ENCODE data around the gene PGBD5. TPM values are rescaled to one million over a fixed set of nuclear protein-coding genes. Genes with fewer than 3 reads are reported as not detected.

PGBD5 gene
- polyA plus RNA-seq, 3 donors from 2014 or later, result not detected

DNA sequence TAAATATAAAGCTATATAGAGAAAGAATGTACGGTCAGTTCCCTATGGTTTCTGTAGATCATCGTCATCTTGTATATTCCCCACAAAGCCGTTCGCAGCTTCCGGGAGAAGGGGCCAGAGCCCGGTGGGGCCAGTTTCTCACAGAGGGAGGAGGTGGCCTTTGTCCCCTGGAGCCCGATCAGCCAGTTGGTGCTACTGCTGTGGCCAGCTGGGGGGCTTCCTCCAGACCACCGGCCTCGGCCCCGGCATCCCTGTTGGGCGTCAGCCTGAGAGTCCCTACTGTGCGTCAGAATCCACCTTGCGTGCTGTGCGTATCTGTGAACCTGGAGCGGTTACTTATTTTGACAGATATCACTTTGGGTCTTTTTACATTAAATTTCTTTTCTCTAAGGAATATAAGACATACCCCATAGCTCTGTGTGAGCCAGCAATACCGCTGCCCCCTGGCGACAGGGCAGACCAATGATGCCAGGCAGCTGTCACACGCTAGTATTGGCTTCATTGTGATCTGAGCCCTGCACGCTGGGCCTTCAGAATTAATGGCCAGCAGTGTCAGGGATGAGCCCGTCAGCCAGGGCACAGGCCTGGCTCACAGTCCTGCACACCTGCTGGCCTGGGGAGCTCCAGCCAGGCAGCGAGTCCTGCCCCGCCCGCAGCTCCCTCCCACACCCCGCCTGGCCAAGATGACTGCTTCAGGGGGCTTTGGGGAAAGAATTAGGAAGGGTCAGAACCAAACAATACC lies 145.9 kb downstream of the PGBD5 start:
- no peak overlapping the region for H3K27ac Mint-ChIP-seq

DNA sequence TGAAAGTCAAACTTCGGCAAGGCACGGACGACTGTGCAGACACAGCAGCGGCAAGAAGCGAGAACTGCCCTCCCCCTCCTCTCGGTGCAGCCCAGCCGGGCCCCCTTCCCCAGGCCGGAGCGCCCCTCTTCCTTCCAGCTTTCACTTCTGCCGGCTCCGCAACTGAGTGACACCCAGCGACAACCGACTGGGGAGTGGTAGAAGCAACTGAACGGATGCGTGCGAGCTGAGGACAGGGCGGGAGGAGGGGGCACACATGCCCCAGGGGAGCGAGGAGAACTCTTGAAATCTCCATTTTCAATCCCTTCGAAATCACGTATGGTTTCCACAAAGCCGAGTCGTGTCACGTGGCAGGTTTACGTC lies 146.6 kb downstream of the PGBD5 start:
- H3K4me3 Mint-ChIP-seq, result no peak overlapping the region
- no peak overlapping the region for H3K27ac Mint-ChIP-seq
- peaks cover 2 to 13% of the 10 kb centered on the region in 2 donors for H3K4me1 Mint-ChIP-seq
- H3K9me3 Mint-ChIP-seq, result no peaks in the 10 kb centered on the region
- H3K27me3 Mint-ChIP-seq (ENCODE audit: low read depth in 3 of 3), result peaks cover 0 to 6% (median 0%) of the 10 kb centered on the region in 3 donors
- no peak for DNase-seq
- peaks cover 7 to 20% (median 7%) of the 10 kb centered on the region in 3 donors for H3K36me3 Mint-ChIP-seq

More for the DNA sequence above, 145.9 kb downstream of the PGBD5 start:
- peaks cover 7 to 20% (median 7%) of the 10 kb centered on the region in 3 donors for H3K36me3 Mint-ChIP-seq
- H3K4me1 Mint-ChIP-seq, result peaks cover 1 to 10% of the 10 kb centered on the region in 2 donors
- H3K4me3 Mint-ChIP-seq, result no peak overlapping the region
- H3K27me3 Mint-ChIP-seq (ENCODE audit: low read depth in 3 of 3), result peaks cover 0 to 6% (median 0%) of the 10 kb centered on the region in 3 donors
- no peak for DNase-seq
- no peaks in the 10 kb centered on the region for H3K9me3 Mint-ChIP-seq

DNA sequence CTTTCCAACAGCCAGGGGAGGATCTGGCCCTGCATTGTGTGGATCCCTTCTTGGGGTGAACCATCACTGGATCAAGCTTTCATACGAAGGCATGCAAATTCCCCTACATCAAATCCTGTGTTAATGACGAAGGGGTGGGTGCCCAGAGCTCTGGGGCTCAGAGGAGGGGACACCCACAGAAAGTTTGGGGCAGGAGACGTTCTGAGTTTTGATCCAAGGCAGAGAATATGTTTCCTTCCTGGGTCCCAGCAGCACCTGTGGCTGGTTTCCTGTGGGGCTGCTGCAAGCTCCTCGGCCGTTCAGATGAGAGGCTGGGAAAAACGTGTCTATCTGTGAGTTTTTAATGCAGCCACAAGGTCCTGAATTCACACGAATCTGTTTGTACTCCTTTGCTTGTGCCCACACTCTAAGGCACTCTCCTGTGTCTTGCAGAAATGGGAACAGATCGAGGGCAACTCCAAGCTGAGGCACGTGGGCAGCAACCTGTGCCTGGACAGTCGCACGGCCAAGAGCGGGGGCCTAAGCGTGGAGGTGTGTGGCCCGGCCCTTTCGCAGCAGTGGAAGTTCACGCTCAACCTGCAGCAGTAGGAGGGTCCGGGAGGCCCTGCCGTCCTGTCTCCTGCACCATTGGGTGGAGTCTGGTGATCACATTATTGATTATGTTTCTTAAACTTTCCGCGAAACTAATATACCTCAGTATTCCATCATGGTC lies 147.1 kb downstream of the PGBD5 start:
- H3K9me3 Mint-ChIP-seq, result no peaks in the 10 kb centered on the region

DNA sequence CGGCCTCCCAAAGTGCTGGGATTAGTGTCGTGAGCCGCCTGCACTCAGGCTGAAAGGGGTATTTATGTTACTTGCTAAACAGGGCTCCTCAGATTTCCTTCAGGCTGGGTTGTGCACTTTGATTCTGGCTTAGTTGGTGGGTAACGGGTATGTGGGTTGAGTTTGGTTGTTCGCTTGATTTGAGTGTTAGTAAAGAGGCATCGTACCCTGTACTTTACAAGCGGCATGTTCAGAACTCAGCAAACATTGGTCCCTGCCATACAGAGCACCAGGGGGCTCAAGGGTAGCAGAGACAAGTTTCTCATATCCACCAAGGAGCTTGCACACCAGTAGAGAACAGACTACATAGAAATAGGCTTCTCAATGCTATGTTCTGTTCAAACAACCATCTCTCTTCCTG lies 147.8 kb downstream of the PGBD5 start:
- Mint-ChIP-seq H3K36me3 (peaks cover 7 to 20% (median 7%) of the 10 kb centered on the region in 3 donors), H3K4me1 (peaks cover 13 to 25% of the 10 kb centered on the region in 2 donors), H3K9me3 (no peaks in the 10 kb centered on the region), H3K27ac (peak overlapping the region in 2 of 6 donors; percentile 61 to 68), H3K4me3 (no peak overlapping the region), H3K27me3 (ENCODE audit: low read depth in 3 of 3) (peaks cover 0 to 3% (median 0%) of the 10 kb centered on the region in 3 donors)
- no peak for DNase-seq

More for the DNA sequence above, 147.1 kb downstream of the PGBD5 start:
- no peak overlapping the region for H3K4me3 Mint-ChIP-seq
- peak overlapping the region in 1 of 6 donors; percentile 8 for H3K27ac Mint-ChIP-seq
- H3K27me3 Mint-ChIP-seq (ENCODE audit: low read depth in 3 of 3), result peaks cover 0 to 6% (median 0%) of the 10 kb centered on the region in 3 donors
- no peak for DNase-seq
- peaks cover 6 to 19% of the 10 kb centered on the region in 2 donors for H3K4me1 Mint-ChIP-seq
- peaks cover 7 to 20% (median 7%) of the 10 kb centered on the region in 3 donors for H3K36me3 Mint-ChIP-seq

DNA sequence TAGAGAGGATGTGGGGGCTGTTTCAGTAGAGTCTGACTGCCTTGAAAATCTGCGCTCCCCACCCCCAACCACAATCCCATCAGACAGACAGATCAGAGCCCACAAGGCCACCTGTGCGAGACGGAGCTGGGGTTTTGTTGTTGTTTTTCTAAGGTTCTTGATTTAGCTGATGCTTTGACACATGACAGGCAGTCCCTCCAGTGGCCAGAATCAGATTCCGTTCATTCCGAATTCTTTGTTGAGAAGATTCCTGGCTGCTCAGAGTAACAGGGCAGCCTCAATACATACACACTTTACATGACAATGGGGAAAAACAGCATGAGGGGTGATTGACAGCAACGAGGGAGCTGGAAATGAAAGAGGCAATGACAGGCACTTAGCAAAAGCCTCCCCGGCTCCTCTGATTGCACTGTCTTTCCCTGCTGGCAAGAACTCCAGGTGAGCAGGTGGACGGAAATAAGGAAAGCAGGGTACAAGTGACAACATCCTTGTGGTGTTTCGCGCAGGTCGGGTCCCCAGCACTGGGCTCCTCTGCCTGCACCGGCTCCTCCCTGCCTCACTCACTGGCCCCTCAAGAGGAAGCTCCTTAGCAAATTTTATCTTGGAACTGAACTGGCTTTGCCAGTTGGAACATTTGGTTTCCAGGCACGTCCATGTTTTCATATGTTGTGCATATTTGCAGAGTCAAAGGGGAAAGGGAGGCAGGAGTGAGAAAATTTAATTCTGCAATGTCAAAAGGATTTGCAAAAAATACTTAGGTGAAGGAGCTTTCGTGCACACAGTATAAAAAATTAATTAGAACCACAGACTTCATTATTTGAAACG lies 148.7 kb downstream of the PGBD5 start:
- Mint-ChIP-seq H3K9me3 (no peaks in the 10 kb centered on the region), H3K4me1 (peaks cover 18 to 34% of the 10 kb centered on the region in 2 donors), H3K27me3 (ENCODE audit: low read depth in 3 of 3) (peaks cover 0 to 3% (median 0%) of the 10 kb centered on the region in 3 donors), H3K4me3 (no peak overlapping the region), H3K36me3 (peaks cover 7 to 20% (median 7%) of the 10 kb centered on the region in 3 donors), H3K27ac (peak overlapping the region in 4 of 6 donors; percentile 28 to 62 (median 52))
- no peak for DNase-seq

DNA sequence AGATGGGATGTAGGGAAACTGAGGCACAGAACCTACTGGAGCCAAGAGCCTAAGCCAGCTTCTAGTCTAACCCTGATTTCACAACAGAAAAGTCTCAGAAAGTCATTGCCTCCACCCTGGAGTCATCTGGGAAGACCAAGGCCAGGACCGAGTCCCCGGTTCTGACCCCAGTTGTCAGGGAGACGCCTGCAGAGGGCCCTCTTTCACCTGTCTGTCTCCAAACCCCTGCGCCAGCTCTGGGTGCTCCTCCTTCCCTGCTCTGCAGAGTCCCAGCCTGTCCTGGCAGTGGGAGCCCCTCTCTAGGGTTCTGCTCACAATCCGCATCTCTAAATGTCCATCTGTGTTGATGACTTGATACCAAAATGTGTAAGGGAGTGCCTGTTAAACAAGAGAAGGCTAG lies 149.7 kb downstream of the PGBD5 start:
- Mint-ChIP-seq H3K27ac (peak overlapping the region in 1 of 6 donors; percentile 18), H3K36me3 (peaks cover 7 to 20% (median 7%) of the 10 kb centered on the region in 3 donors), H3K27me3 (ENCODE audit: low read depth in 3 of 3) (peaks cover 0 to 3% (median 0%) of the 10 kb centered on the region in 3 donors), H3K4me1 (peaks cover 19 to 28% of the 10 kb centered on the region in 2 donors), H3K4me3 (no peak overlapping the region), H3K9me3 (no peaks in the 10 kb centered on the region)
- DNase-seq, result no peak

DNA sequence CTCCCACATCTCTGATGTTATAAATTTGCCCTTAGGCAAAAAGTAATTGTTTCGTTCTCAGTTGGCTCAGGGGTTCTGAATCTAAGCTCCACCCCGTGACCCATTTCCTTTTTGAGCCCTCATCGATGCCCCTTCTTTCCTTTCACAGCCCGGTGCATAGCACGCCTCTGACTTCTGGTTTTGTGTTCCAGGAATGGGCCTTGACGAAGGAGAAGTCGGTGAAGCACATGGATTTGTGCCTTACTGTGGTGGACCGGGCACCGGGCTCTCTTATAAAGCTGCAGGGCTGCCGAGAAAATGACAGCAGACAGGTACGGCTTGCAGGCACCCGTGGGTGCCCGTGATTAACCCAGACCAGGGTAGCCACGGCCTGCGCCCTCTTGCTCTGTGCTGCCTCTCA lies 151.9 kb downstream of the PGBD5 start:
- H3K4me3 Mint-ChIP-seq, result peak overlapping the region; percentile 53 to 72 (median 67)
- DNase-seq, result no peak
- H3K27me3 Mint-ChIP-seq (ENCODE audit: low read depth in 3 of 3), result peaks cover 0 to 4% (median 2%) of the 10 kb centered on the region in 3 donors
- peaks cover 3 to 11% (median 7%) of the 10 kb centered on the region in 3 donors for H3K36me3 Mint-ChIP-seq
- H3K27ac Mint-ChIP-seq, result peak overlapping the region; percentile 14 to 74 (median 60)
- no peaks in the 10 kb centered on the region for H3K9me3 Mint-ChIP-seq
- peaks cover 38 to 42% of the 10 kb centered on the region in 2 donors for H3K4me1 Mint-ChIP-seq

DNA sequence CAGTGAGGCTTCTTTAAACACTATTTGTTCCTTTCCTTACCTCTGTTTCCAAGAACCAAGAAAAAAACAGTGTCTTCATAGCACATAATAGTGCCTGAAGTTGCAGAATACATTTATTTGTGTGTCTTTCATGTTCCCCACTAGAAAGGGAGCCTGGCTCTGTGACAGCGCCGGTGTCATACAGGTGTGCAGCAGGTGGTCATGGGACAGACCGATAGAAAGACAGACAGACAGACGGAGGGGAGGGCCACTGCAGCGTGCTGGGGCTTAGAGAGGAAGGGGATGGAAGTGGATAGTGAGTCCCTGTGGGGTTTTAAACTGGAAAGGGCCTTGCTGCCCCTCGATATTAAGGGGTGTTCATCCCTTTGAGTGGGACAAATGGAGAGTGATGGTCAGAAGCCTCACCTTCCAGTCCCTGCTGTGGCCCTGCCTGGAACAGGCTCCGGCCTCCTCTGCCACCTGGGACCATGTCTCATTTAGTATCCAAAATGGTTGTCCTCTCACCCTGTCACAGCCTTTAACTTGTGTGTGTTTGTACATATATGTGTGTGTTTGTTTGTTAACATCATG lies 152.9 kb downstream of the PGBD5 start:
- peak overlapping the region in 3 of 6 donors; percentile 50 to 66 (median 59) for H3K27ac Mint-ChIP-seq
- no peak for DNase-seq
- no peak overlapping the region for H3K4me3 Mint-ChIP-seq
- peaks cover 39 to 42% of the 10 kb centered on the region in 2 donors for H3K4me1 Mint-ChIP-seq
- peaks cover under 1 to 8% (median 7%) of the 10 kb centered on the region in 3 donors for H3K36me3 Mint-ChIP-seq
- H3K27me3 Mint-ChIP-seq (ENCODE audit: low read depth in 3 of 3), result peaks cover 0 to 4% (median 2%) of the 10 kb centered on the region in 3 donors
- no peaks in the 10 kb centered on the region for H3K9me3 Mint-ChIP-seq

DNA sequence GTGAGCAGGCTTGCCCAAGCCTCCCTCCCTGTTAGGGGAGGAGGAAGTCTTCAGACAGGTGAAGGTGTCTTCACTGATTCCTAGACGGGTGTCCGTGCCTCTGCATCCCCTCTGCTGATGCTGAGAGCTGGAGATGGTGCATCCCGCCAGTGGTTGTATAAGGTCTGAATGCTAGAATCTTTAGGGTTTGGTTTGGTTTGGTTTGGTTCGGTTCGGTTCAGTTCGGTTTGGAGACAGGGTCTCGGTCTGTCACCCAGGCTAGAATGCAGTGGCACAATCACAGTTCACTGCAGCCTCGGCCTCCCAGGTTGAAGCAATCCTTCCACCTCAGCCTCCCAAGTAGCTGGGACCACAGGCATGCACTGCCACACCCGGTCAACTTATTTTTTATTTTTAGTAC lies 153.6 kb downstream of the PGBD5 start:
- peaks cover 3 to 8% (median 4%) of the 10 kb centered on the region in 3 donors for H3K36me3 Mint-ChIP-seq
- H3K27me3 Mint-ChIP-seq (ENCODE audit: low read depth in 3 of 3), result peaks cover 0 to 4% (median 2%) of the 10 kb centered on the region in 3 donors
- no peak overlapping the region for H3K4me3 Mint-ChIP-seq
- H3K27ac Mint-ChIP-seq, result peak overlapping the region in 2 of 6 donors; percentile 50 to 59
- DNase-seq, result no peak
- no peaks in the 10 kb centered on the region for H3K9me3 Mint-ChIP-seq
- peaks cover 42% of the 10 kb centered on the region in 2 donors for H3K4me1 Mint-ChIP-seq

DNA sequence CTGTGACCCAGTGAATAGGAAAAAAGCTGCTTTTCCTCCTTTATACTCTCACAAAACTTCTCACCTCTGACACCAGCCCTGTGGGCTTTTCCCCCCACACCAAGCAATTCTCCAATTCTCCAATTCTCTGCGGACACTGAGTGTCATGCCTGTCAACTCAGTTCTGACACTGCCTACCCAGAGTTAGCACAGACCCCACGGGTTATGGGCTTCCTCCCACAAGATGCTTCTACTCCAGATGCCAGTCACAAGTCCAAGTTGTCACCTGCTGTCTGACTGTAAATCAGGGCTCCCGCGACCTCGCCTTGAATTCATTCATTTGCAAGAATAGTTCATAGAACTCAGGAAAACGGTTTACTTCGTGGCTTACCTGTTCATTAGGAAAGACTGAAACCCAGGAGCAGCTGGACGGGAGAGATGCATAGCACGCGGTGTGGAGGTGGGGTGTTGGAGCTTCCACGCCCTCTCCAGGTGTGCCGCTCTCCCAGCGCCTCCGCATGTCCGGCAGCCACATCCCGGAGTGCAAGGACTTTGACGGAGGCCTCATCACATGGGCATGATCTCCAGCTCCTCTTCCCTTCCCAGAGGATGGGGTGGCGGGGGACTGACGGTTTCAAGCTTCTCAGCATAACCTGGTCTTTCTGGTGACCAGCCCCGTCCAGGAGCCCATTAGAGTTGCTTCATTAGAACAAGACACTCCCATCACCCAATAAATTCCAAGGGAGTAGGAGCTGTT lies 154.7 kb downstream of the PGBD5 start:
- H3K27ac Mint-ChIP-seq, result peak overlapping the region; percentile 31 to 89 (median 82)
- peak overlapping the region; percentile 58 to 87 (median 65) for H3K4me3 Mint-ChIP-seq
- DNase-seq, result no peak
- H3K9me3 Mint-ChIP-seq, result no peaks in the 10 kb centered on the region
- H3K4me1 Mint-ChIP-seq, result peaks cover 42% of the 10 kb centered on the region in 2 donors
- peaks cover 3 to 11% (median 7%) of the 10 kb centered on the region in 3 donors for H3K36me3 Mint-ChIP-seq
- H3K27me3 Mint-ChIP-seq (ENCODE audit: low read depth in 3 of 3), result peaks cover 0 to 4% (median 2%) of the 10 kb centered on the region in 3 donors

DNA sequence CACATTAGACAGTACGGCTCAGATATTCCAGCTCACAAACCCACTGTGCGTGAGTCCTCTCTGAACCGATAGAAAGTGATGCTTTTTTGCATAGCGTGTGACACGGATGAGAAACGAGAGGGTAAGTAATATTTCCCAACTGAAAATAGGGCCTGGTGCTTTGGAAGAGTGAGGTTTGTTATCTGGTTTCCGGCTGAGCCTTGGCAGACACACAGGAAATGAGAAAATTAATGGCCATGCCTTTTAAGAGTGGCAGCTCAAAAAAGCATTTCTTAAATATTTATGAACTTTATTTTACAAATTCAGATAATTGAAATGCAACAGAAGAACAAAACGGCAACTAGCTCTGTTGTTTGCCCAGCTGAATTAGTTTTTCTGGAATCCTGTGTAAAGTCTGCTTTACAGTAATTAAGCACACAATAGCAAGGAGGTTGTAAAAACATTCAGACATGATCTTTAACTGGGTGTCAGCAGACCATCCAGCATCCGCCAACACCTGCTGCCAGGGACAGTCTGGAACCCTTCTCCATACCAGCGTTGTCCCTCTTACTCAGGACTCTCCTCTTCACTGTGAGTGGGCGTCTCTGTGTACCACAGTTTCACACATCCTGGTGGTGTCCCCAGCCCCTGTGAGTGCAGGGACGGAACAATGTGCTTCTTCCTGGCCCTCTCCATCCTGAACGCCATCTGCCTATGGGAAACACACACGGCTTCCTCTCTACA lies 155.4 kb downstream of the PGBD5 start:
- peak; percentile 14 to 25 (median 19) for DNase-seq
- Mint-ChIP-seq H3K4me3 (peak overlapping the region; percentile 33 to 87 (median 65)), H3K27ac (peak overlapping the region; percentile 71 to 89 (median 83)), H3K27me3 (ENCODE audit: low read depth in 3 of 3) (peaks cover 0 to 4% (median 2%) of the 10 kb centered on the region in 3 donors), H3K36me3 (peaks cover 3 to 12% (median 11%) of the 10 kb centered on the region in 3 donors), H3K9me3 (no peaks in the 10 kb centered on the region), H3K4me1 (peaks cover 42% of the 10 kb centered on the region in 2 donors)

DNA sequence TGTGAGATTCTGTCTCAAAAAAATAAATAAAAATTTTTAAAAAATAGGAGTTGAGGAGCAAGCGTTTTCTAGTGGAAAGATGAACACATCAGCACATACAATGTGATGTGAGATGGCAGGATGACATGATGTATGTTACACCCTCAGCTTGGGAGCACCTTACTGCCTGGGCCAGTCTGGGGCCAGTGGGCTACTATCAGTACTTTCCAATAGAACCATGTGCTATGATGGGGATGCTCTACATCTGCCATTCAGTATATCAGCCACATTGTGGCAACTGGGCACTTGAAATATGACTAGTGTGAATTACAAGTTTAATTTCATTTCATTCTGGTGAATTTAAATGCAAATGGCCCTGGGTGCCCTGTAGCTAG lies 156.0 kb downstream of the PGBD5 start:
- DNase-seq, result no peak
- Mint-ChIP-seq H3K27me3 (ENCODE audit: low read depth in 3 of 3) (peaks cover 0 to 4% (median 2%) of the 10 kb centered on the region in 3 donors), H3K27ac (peak overlapping the region; percentile 71 to 89 (median 83)), H3K4me3 (peak overlapping the region; percentile 33 to 87 (median 65)), H3K4me1 (peaks cover 42% of the 10 kb centered on the region in 2 donors), H3K9me3 (no peaks in the 10 kb centered on the region), H3K36me3 (peaks cover 3 to 18% (median 11%) of the 10 kb centered on the region in 3 donors)

Measured in immature natural killer cell (primary cell).